ENCODE data around the gene EXOC4. TPM values are rescaled to one million over a fixed set of nuclear protein-coding genes. Genes with fewer than 3 reads are reported as not detected.

EXOC4 gene
- total RNA-seq, 3 donors from 2014 or later: 88.3 to 136 (median 99.6) TPM

DNA sequence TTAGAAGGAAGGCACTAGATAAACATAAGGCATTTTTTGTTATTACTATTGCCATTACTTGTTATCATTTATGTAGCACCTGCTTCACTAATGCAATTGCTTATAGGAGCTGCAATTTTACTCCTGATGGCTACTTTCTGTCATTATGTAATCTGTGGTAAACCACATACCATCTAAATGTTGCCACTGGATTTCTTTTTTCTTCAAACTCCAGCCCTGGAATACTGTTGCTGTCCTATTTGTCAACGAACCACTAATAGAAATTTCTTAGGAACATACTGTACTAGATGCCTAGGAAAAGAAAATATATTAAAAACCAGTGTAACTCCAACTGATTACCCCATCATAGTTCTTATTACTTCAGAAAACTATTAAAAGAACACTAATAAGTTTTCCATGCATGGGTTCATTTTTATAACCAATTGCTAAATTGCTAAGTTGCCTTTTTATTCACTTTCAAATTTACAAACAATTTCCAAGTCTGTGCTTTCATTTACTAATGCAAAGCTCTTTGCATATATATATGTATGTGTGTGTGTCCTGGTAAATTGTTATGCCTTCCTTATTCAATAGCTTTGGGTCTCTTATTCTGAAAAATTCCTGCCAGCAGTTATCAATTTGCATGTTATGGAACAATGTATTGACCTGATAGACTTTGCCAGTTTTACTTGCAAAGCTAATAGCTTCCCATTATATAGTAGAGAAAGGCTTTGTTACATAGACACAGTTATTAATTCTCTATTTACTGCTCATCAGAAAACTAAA lies 287.4 kb downstream of the EXOC4 start:
- TF ChIP-seq POLR2A (IDR thresholded peaks at IDR 0.05): no peak
- no peak for TF ChIP-seq POLR2AphosphoS5 (IDR thresholded peaks at IDR 0.05)
- TF ChIP-seq, protein P1, sequence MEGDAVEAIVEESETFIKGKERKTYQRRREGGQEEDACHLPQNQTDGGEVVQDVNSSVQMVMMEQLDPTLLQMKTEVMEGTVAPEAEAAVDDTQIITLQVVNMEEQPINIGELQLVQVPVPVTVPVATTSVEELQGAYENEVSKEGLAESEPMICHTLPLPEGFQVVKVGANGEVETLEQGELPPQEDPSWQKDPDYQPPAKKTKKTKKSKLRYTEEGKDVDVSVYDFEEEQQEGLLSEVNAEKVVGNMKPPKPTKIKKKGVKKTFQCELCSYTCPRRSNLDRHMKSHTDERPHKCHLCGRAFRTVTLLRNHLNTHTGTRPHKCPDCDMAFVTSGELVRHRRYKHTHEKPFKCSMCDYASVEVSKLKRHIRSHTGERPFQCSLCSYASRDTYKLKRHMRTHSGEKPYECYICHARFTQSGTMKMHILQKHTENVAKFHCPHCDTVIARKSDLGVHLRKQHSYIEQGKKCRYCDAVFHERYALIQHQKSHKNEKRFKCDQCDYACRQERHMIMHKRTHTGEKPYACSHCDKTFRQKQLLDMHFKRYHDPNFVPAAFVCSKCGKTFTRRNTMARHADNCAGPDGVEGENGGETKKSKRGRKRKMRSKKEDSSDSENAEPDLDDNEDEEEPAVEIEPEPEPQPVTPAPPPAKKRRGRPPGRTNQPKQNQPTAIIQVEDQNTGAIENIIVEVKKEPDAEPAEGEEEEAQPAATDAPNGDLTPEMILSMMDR (IDR thresholded peaks at IDR 0.05): no peak
- Histone ChIP-seq H3K4me3 (no peak overlapping the region), H3K4me1 (no peaks in the 10 kb centered on the region), H3K9me3 (no peaks in the 10 kb centered on the region), H3K27me3 (no peaks in the 10 kb centered on the region), H3K27ac (no peak overlapping the region), H3K36me3 (no peaks in the 10 kb centered on the region)
- DNase-seq (ENCODE audit: low spot score in 2 of 2): no peak
- intact Hi-C loops (cut with DNase I; ENCODE audit: low total_unique reads): no loop called here

DNA sequence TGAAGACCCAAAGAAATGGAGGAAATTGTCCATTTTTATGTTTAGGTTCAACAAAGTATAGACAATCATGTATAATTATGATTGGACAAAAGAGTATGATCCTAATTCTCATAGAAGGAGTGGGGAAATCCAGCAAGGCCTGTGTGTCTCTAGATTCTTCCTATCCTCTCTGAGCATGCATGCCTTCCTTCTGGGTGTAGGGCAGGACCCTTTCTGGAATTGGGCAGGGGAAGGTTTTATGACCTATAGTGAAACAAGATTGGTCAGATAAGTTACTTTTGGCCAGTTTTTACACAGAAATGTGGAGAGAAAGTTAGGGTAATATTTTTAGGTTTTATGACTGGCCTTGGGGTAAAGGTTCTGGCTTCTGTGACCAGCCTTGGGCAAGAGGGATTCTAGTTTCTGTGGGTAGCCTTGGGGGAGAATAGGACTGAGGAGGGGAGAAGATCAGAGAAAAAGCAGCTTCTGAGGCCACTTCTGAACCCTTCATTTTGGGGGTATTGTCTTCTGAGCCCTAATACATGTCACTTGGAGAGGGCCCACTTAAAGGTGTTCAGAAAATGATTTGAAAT lies 289.4 kb downstream of the EXOC4 start:
- H3K36me3 ChIP-seq: no peaks in the 10 kb centered on the region
- no peak overlapping the region for H3K4me3 ChIP-seq
- no peaks in the 10 kb centered on the region for H3K4me1 ChIP-seq
- no peaks in the 10 kb centered on the region for H3K27me3 ChIP-seq
- DNase-seq (ENCODE audit: low spot score in 2 of 2): no peak
- TF ChIP-seq, protein P1 (IDR thresholded peaks at IDR 0.05): no peak
- TF ChIP-seq POLR2AphosphoS5 (IDR thresholded peaks at IDR 0.05) (no peak), POLR2A (IDR thresholded peaks at IDR 0.05) (no peak)
- no peaks in the 10 kb centered on the region for H3K9me3 ChIP-seq
- intact Hi-C loops (cut with DNase I; ENCODE audit: low total_unique reads): no loop called here
- H3K27ac ChIP-seq: no peak overlapping the region

DNA sequence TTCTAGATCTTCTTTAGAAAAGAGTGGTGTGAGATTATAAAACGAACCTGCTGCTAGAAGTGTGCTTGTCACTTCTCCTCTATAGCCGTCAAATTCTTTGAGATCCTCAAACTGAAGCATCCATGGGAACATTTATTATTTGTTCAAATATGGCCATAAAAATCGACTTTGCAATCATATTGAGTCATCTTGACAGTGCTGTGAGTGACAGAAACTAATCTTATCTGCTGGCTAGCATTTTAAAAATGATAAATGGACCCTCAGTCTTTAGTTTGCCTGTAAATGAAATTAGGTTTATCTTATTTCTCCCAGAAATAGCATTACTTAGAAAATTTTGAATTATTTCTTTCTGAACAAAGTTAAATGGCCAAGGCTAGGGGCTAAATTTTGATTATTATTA lies 290.8 kb downstream of the EXOC4 start:
- no peaks in the 10 kb centered on the region for H3K9me3 ChIP-seq
- no peaks in the 10 kb centered on the region for H3K36me3 ChIP-seq
- intact Hi-C loops (cut with DNase I; ENCODE audit: low total_unique reads): no loop called here
- no peak overlapping the region for H3K4me3 ChIP-seq
- H3K27me3 ChIP-seq: no peaks in the 10 kb centered on the region
- TF ChIP-seq POLR2AphosphoS5 (IDR thresholded peaks at IDR 0.05) (no peak), POLR2A (IDR thresholded peaks at IDR 0.05) (no peak)
- TF ChIP-seq, protein P1 (IDR thresholded peaks at IDR 0.05): no peak
- H3K27ac ChIP-seq: no peak overlapping the region
- H3K4me1 ChIP-seq: no peaks in the 10 kb centered on the region
- no peak for DNase-seq (ENCODE audit: low spot score in 2 of 2)

DNA sequence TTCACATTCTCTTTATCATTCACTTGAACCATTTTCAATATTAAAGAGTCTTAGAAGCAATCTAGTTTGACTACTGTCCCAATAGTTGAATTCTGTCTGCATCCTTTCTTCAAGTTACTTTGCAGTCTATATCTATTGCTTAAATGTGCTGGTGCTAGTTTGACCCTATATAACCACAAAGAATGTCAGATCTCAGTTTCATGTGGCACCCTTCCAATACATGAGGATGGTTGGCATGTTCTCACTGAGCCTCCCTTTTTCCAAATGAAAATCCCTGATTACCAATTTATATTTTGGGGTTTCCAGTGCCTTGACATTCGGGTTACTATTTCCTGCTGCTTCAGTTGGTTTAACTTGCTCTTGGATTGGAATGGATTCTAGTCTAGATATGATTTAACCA lies 292.7 kb downstream of the EXOC4 start:
- Histone ChIP-seq H3K36me3 (no peaks in the 10 kb centered on the region), H3K4me1 (no peaks in the 10 kb centered on the region), H3K27ac (no peak overlapping the region), H3K9me3 (no peaks in the 10 kb centered on the region), H3K27me3 (no peaks in the 10 kb centered on the region), H3K4me3 (no peak overlapping the region)
- DNase-seq (ENCODE audit: low spot score in 2 of 2): no peak
- intact Hi-C loops (cut with DNase I; ENCODE audit: low total_unique reads): no loop called here
- TF ChIP-seq POLR2AphosphoS5 (IDR thresholded peaks at IDR 0.05) (no peak), POLR2A (IDR thresholded peaks at IDR 0.05) (no peak)
- TF ChIP-seq, protein P1 (IDR thresholded peaks at IDR 0.05): no peak

DNA sequence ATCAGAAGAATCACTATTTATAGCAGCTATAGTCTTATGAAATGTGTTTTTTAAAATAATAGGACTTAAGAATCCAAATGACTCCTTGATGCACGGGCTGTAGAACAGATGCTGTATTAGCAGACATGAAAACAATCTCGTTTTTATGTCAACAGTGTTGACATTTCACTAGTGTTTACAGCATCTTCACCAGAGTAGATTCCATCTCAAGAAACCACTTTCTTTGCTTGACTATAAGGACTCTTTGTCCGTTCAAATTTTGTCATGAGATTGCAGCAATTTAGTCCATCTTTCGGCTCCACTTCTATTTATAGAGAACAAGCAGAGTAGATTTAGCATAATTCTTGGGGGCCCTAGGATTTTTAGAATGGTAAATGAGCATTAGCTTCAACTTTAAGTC lies 295.1 kb downstream of the EXOC4 start:
- Histone ChIP-seq H3K36me3 (no peaks in the 10 kb centered on the region), H3K4me3 (no peak overlapping the region), H3K27ac (no peak overlapping the region), H3K9me3 (no peaks in the 10 kb centered on the region), H3K4me1 (no peaks in the 10 kb centered on the region), H3K27me3 (no peaks in the 10 kb centered on the region)
- intact Hi-C loops (cut with DNase I; ENCODE audit: low total_unique reads): no loop called here
- no peak for DNase-seq (ENCODE audit: low spot score in 2 of 2)
- TF ChIP-seq POLR2AphosphoS5 (IDR thresholded peaks at IDR 0.05) (no peak), POLR2A (IDR thresholded peaks at IDR 0.05) (no peak)
- TF ChIP-seq, protein P1 (IDR thresholded peaks at IDR 0.05): no peak
